Fibroblast of peridontal ligament (primary cell): ENCODE results near the gene ZNF121.
"Not testable (repeated sequence)": the region's sequence is repeated elsewhere in the genome, so short reads cannot be mapped to it uniquely, and the experiment has no call there.

Experiments used
- DNase-seq: peaks from one replicate; pipeline ENCODE4 v3.0.0-alpha.2; 2010; ENCODE audit errors: extremely low read depth

The ZNF121 gene

DNA sequence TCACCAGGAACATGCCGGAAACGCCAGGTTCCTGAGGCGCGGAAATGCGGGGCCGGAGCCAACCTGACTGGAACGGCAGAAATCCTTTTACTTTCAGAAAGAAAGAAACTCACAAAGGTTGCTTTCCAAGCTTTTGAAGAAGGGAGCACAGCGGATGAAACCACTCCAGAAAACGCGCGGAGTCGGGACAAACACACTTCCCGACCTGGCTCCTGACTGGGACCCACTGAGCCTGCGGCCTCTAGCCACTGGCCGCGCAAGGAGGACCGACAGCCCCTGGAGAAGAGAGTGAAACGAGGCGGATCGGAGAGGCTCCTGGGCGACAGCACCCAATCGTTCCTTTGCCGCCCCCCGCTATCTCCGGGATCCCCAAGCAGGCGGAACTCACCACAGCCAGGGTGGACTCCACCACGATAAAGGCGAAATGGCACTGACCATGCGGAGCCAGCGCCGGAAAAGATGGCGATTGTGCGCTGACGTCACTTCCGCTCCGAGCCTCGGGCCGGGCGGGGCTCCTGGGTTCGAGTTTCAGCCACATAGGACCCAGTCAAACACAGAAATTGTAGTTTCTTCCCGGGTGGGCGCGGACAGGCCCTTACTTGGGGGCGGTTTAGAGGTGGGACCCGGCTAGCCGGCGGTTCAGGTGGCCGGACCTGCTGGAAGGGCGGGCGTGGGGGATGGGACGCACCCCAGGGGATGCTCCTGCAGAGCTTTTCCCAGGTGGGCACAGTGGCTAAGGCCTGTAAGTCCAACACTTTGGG lies at the start of gene ZNF121:
Gene ZNF121, minus strand, starts transcription at position 432 of the 761 bp plus-strand sequence. CDS start 16,407 bp downstream, outside the sequence.
- peak; percentile 77 for DNase-seq

DNA sequence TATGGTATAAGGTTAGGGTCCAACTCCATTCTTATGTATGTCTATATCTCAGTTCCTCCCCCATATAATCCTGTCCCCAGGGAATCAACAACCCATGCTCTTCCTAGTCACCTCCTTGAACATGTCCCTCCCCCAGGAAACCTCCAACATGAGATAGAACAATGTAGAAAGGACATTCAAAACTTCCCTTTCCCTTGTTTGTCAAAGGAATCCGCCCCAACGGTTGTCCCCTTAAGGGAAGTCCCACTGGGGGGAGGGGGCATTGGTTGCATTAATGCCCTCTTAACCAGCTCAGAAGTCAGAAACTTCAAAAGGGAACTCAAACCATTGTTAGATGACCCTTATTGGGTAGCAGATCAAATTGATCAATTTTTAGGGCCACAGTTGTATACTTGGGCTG lies 43.6 kb upstream of the ZNF121 start:
- DNase-seq, result no peak

DNA sequence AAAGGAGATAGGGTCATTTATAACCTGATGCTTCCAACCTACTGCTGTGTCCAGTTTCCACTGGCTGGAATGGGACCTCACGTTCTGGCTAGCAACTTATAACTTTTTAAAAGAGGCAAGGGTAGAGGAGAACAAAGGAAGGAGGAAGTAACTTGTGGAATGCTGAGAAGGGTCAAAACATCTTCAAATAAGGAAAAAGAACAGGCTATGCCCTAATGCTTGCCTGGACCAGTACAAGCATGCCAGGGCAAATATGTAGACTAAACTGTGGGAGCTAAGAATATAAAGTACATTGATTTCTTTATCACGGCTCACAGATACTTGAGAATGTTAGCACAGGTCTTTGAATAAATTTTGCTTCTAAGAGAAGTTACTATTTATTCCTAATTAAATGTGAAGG lies 38.2 kb upstream of the ZNF121 start:
- DNase-seq, result peak; percentile 31

DNA sequence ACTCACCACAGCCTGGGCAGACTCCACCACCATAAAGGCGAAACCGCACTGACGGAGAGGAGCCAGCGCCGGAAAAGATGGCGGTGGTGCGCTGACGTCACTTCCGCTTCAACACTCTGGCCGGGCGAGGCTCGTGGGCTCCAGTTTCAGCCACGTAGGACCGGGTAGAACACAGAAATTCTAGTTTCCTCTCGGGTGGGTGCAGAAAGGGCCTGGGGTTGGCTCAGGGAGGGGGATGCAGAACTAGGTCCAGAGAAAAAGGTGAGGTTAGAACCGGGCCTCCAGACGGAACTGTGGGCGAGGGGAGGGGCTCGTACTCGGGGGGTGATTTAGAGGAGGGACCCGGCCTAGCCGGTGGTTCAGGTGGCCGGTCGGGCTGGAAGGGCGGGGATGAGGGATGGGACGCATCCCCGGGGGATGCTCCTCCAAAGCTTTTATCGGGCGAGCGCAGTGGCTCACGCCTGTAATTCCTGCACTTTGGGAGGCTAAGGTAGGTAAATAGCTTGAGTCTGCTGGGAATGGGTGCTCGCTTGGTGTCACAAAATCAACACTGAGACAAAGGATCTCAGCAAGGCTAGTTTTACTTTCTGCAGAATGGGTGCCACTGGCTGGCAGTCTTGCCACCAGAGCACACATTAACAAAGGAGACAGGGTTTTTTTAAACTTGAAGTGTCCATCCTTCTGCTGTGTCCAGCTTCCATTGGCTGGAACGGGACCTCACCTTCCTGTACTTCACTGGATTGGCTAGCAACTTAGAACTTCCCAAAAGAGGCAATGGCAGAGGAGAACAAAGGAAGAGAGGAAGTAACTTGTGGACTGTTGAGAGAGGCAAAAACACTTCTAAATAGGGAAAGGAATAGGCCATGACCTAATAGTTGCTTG lies 37.1 kb upstream of the ZNF121 start, which contains the start of gene ZNF561:
Gene ZNF561, minus strand, starts transcription at position 77 of the 882 bp plus-strand sequence. CDS start 1,776 bp downstream, outside the sequence.
- peak; percentile 91 for DNase-seq

DNA sequence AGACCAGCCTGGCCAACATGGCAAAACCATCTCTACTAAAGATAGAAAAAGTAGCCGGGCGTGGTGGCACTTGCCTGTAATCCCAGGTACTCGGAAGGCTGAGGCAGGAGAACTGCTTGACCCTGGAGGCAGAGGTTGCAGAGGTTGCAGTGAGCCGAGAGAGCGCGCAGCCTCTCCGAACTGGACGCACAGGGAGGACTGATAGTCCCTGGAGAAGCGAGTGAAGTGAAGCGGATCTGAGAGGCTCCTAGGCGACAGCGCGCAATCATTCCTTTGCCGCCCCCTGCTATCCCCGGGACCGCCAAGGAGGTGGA lies 36.5 kb upstream of the ZNF121 start:
- no peak for DNase-seq

DNA sequence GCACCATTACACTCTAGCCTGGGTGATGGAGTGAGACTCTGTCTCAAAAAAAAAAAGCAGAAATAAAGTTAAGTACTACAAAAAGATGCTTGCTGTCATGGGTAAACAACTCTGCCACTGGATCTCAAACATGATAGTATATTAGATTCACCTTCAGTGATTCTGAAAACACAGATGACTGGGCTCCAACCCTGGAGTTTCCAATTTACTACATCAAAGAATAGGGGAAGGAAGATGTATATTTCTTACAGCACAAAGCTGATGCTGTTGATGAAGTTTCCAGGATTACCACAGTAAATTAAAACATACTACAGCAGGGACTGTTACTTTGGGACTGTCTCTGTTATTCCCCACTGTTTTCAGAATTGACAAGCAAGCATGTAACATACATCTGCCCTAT lies 31.5 kb upstream of the ZNF121 start:
- DNase-seq, result no peak

DNA sequence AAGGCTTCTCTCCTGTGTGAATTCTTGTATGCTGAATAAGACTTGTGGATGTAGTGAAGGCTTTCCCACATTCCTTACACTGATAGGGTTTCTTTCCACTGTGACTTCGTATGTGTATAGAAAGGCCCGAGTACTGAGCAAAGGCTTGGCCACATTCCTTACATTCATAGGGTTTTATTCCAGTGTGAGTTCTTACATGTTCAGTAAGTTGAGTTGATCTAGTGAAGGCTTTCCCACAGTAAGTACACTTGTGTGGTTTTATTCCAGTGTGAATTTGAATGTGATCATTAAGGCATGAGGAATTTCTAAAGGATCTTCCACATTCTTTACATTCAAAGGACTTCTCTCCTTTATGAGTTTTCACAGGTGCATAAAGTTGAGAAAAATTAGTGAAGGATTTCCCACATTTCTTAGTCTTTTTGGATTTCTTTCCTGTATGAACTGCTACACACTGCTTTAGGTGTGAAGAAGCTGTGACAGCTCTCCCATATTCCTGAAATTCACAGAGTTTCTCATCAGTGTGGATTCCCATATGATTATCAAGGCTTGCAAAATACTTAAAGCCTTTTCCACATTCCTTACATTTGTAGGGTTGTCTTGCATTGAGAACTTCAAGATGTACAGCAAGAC lies 26.3 kb upstream of the ZNF121 start:
- no peak for DNase-seq

GRCh38 chr19:9608912-9609311 lies 24.6 kb upstream of the ZNF121 start:
- DNase-seq, result no peak

DNA sequence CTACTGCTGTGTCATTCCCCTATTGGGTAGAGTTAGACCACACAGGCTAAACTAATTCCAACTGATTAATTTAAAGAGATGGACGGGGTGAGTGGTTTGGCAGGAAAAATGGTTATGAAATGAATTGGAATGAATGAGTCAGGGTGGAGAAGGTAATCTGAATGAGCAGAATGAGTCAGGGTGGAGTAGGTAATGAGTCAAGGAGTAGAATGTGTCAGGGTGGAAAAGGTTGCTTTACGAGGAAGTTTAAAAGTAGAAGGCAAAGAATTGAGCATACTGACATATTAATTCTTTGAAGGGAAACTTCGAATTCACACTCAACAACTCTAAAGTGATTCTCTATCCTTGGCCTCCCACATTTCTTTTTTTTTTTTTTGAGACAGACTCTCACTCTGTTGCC lies 12.7 kb upstream of the ZNF121 start:
- peak; percentile 68 for DNase-seq

- DNase-seq, result peak; percentile 67
These were observed 2.5 kb upstream of the ZNF121 start for GRCh38 chr19:9586764-9587163.

DNA sequence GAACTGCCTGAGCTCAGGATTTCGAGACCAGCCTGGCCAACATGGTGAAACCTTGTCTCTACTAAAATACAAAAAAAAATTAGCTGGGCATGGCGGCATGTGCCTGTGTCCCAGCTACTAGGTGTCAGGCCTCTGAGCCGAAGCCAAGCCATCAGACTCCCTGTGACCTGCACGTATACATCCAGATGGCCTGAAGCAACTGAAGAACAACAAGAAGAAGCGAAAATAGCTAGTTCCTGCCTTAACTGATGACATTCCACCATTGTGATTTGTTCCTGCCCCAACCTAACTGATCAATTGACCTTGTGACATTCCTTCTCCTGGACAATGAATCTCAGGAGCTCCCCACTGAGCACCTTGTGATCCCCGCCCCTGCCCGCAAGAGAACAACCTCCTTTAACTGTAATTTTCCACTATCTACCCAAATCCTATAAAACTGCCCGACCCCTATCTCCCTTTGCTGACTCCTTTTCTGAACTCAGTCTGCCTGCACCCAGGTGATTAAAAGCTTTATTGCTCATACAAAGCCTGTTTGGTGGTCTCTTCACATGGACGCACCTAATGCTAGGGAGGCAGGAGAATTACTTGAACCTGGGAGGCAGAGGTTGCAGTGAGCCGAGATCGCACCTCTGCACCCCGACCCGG lies 2.1 kb downstream of the ZNF121 start:
- DNase-seq, result not testable (repeated sequence)

- DNase-seq, result no peak
These were observed 3.6 kb downstream of the ZNF121 start for GRCh38 chr19:9580728-9581127.

DNA sequence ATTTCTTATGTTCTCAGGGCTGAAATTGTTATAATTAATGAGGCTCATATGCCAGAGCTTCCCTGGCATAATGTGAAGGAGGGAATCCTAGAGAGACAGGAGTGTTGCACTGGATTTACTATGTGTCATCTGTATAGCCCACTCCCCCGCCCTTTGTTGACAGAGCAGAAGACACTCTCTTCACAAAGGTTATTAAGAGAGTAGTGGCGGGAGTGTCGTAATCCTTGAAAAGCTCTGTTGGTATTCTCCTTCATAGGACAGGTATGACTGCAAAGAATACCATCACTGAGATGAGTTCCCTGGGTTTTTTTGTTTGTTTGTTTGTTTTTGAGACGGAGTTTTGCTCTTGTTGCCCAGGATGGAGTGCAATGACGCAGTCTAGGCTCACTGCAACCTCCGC lies 14.0 kb downstream of the ZNF121 start:
- no peak for DNase-seq

GRCh38 chr19:9566729-9567128 lies 17.6 kb downstream of the ZNF121 start:
- DNase-seq, result no peak

DNA sequence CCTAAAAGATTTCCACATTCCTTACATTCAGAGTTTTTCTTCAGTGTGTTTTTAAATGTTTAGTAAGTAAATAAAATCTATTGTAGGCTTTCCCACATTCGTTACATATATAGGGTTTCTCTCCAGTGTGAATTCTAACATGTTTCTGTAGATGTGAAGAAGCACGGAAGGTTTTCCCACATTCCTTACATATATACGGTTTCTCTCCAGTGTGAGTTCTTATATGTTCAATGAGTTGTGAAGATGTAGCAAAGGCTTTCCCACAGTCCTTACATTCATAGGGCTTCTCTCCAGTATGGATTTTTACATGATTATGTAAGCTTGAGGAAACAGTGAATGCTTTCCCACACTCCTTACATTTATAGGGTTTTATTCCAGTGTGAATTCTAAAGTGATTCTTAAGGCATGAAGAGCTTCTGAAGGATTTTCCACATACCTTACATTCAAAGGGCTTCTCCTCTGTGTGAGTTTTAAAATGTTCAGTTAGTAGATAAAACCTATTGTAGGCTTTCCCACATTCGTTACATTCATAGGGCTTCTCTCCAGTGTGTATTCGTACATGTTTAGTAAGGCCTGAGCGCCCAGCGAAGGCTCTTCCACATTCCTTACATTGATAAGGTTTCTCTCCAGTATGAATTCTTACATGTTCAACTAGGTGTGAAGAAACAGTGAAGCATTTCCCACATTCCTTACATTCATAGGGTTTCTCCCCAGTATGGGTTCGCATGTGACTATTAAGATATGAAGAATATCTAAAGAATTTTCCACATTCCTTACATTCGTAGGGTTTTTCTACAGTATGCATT lies 18.2 kb downstream of the ZNF121 start:
- DNase-seq, result peak; percentile 12

DNA sequence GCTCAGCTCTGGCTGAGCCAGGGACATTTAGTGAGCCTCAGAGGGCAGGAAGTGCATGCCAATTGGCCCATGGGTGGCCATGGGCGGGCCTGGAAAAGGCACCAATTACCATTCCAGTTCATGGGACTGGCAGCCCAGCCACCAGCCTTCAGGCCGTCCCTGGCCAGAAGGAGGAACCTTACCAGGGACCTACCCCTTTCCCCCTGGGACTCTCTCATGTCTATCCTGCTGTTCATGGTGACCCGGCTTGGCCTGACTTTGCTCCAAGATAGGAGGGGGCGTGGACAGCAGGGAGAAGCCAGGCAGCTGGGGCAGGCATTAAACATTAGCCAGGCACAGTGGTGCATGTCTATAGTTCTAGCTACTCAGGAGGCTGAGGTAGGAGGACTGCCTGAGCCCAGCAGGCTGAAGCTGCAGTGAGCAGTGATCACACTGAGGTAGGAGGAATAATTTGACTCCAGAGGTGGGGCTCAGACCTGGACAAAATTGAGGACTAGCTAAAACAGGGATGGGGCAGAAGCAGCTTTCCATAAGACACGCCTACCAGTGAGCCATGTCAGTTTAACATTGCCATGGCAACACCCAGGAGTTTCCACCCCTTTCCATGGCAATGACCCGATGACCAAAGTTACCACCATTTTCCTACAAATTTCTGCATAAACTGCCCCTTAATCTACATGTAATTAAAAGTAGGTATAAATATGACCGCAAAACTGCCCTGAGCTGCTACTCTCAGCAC lies 31.6 kb downstream of the ZNF121 start:
- no peak for DNase-seq

DNA sequence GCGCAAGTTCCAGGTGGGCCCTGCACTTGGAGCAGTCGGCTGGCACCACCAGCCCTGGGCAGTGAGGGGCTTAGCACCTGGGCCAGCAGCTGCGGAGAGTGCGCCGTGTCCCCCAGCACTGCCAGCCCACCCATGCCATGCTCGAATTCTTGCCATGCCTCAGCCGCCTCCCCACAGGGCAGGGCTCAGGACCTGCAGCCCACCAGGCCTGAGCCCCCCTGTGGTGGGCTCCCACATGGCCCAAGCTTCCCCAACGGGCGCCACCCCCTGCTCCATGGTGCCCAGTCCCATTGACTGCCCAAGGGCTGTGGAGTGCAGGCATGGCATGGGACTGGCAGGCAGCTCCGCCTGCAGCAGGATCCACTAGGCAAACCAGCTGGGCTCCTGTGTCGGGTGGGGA lies 36.4 kb downstream of the ZNF121 start:
- DNase-seq, result no peak

DNA sequence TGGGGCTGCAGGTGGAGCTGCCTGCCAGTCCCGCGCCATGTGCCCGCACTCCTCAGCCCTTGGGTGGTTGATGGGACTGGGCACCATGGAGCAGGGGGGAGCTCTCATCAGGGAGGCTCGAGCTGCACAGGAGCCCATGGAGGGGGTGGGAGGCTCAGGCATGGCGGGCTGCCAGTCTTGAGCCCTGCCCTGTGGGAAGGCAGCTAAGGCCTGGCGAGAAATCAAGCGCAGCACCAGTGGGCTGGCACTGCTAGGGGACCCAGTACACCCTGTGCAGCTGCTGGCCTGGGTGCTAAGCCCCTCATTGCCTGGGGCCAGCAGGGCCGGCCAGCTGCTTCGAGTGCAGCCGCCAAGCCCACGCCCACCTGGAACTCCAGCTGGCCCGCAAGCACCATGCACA lies 43.0 kb downstream of the ZNF121 start:
- not testable (repeated sequence) for DNase-seq

GRCh38 chr19:9539921-9540320 lies 44.4 kb downstream of the ZNF121 start:
- DNase-seq, result not testable (repeated sequence)

- DNase-seq, result not testable (repeated sequence)
These were observed 45.1 kb downstream of the ZNF121 start for GRCh38 chr19:9539201-9539600.
